ENCODE data around the gene MED13.
"Not testable (repeated sequence)": the region's sequence is repeated elsewhere in the genome, so short reads cannot be mapped to it uniquely, and the experiment has no call there.

The MED13 gene

GRCh38 chr17:62049299-62049698 lies 15.8 kb downstream of the MED13 start:
- DNase-seq = no peak

GRCh38 chr17:62048262-62048661 lies 16.8 kb downstream of the MED13 start:
- no peak for DNase-seq

- DNase-seq = no peak
Measured at GRCh38 chr17:62045517-62045916, 19.6 kb downstream of the MED13 start.

GRCh38 chr17:62045109-62045508 lies 20.0 kb downstream of the MED13 start:
- no peak for DNase-seq

- no peak for DNase-seq
Measured at GRCh38 chr17:62043602-62044001, 21.5 kb downstream of the MED13 start.

- DNase-seq = no peak
Measured at GRCh38 chr17:62043140-62043539, 21.9 kb downstream of the MED13 start.

- DNase-seq = no peak
Measured at GRCh38 chr17:62038248-62038647, 26.8 kb downstream of the MED13 start.

- DNase-seq = no peak
Measured at GRCh38 chr17:62033317-62033716, 31.8 kb downstream of the MED13 start.

- no peak for DNase-seq
Measured at GRCh38 chr17:62032480-62032879, 32.6 kb downstream of the MED13 start.

- DNase-seq = no peak
Measured at GRCh38 chr17:62030264-62030663, 34.8 kb downstream of the MED13 start.

GRCh38 chr17:62024866-62025265 lies 40.2 kb downstream of the MED13 start:
- DNase-seq = no peak

GRCh38 chr17:62017912-62018311 lies 47.2 kb downstream of the MED13 start:
- DNase-seq = no peak

- no peak for DNase-seq
Measured at GRCh38 chr17:62017496-62017895, 47.6 kb downstream of the MED13 start.

GRCh38 chr17:62014526-62014925 lies 50.6 kb downstream of the MED13 start:
- DNase-seq = no peak

- DNase-seq = no peak
Measured at GRCh38 chr17:62009220-62009619, 55.9 kb downstream of the MED13 start.

GRCh38 chr17:62008294-62008693 lies 56.8 kb downstream of the MED13 start:
- DNase-seq = no peak

- DNase-seq = no peak
Measured at GRCh38 chr17:62004388-62004787, 60.7 kb downstream of the MED13 start.

GRCh38 chr17:62003141-62003540 lies 61.9 kb downstream of the MED13 start:
- not testable (repeated sequence) for DNase-seq

- DNase-seq = no peak
Measured at GRCh38 chr17:62001105-62001504, 64.0 kb downstream of the MED13 start.

GRCh38 chr17:62000186-62000585 lies 64.9 kb downstream of the MED13 start:
- DNase-seq = no peak

GRCh38 chr17:61998534-61998933 lies 66.5 kb downstream of the MED13 start:
- not testable (repeated sequence) for DNase-seq

- no peak for DNase-seq
Measured at GRCh38 chr17:61997664-61998063, 67.4 kb downstream of the MED13 start.

- no peak for DNase-seq
Measured at GRCh38 chr17:61996916-61997605, 68.0 kb downstream of the MED13 start.

GRCh38 chr17:61989509-61989908 lies 75.6 kb downstream of the MED13 start:
- DNase-seq = no peak

GRCh38 chr17:61986898-61987297 lies 78.2 kb downstream of the MED13 start:
- no peak for DNase-seq
